A673 (cell line): Measurements from ENCODE around the gene UNC79. TPM values are rescaled to one million over a fixed set of nuclear protein-coding genes. Genes with fewer than 3 reads are reported as not detected.

Experiments
- BruUV-seq: library from RNA; stranded (reverse); fragments of 400-500 nt; replicated peaks from 2 replicates; lab custom pipeline; 2021; lab: Mats Ljungman, UMichigan
- CTCF ChIA-PET: fragments of 300-600 bp; sonication (Branson Sonifier 250); formaldehyde crosslinking; loops from one replicate; lab custom pipeline; 2022; ENCODE audit warnings: antibody characterized with exemption; lab: Charles Lee
- POLR2A ChIA-PET: fragments of 300-600 bp; sonication (Branson Sonifier 250); formaldehyde crosslinking; loops from one replicate; lab custom pipeline; 2022; ENCODE audit warnings: antibody characterized with exemption; ENCODE audit not compliant: low non-redundant PET; lab: Charles Lee
- DNase-seq: peaks from one replicate; pipeline ENCODE4 v3.0.0-alpha.2; 2015; ENCODE audit warnings: low spot score
- H3K27ac ChIP-seq: fragments of 200-600 bp; sonication (generic); 2 replicates; pipeline ENCODE4 v1.5.1; 2016; ENCODE audit warnings: mixed run types, low read depth, mild to moderate bottlenecking, mixed read lengths, antibody characterized with exemption, low read length; ENCODE audit not compliant: poor library complexity, severe bottlenecking
- H3K27me3 ChIP-seq: fragments of 200-600 bp; sonication (generic); replicated peaks from 2 replicates; pipeline ENCODE4 v1.6.1; 2017; ENCODE audit warnings: mixed run types, low read depth, mild to moderate bottlenecking, mixed read lengths, antibody characterized with exemption, low read length; ENCODE audit not compliant: insufficient read depth, poor library complexity
- H3K36me3 ChIP-seq: fragments of 200-600 bp; sonication (generic); 2 replicates; pipeline ENCODE4 v1.6.1; 2016; ENCODE audit warnings: mixed run types, mild to moderate bottlenecking, mixed read lengths, antibody characterized with exemption, low read length; ENCODE audit not compliant: insufficient read depth, poor library complexity, severe bottlenecking
- H3K4me1 ChIP-seq: fragments of 200-600 bp; sonication (generic); 2 replicates; pipeline ENCODE4 v1.6.1; 2017; ENCODE audit warnings: mixed run types, mild to moderate bottlenecking, mixed read lengths, antibody characterized with exemption, low read length; ENCODE audit not compliant: insufficient read depth, poor library complexity, severe bottlenecking
- H3K4me3 ChIP-seq: fragments of 200-600 bp; sonication (generic); 2 replicates; pipeline ENCODE4 v1.5.1; 2016; ENCODE audit warnings: low read depth, mixed run types, mild to moderate bottlenecking, mixed read lengths, low read length; ENCODE audit not compliant: poor library complexity, severe bottlenecking
- H3K9me3 ChIP-seq: fragments of 200-600 bp; sonication (generic); 2 replicates; pipeline ENCODE4 v1.6.1; 2016; ENCODE audit warnings: mixed run types, low read depth, mild to moderate bottlenecking, mixed read lengths, antibody characterized with exemption, low read length; ENCODE audit not compliant: poor library complexity, severe bottlenecking
- CTCF ChIP-seq: fragments of 300-800, 200-600 bp; sonication (generic); conservative IDR thresholded peaks from 2 replicates; pipeline ENCODE4 v1.5.1; 2017; ENCODE audit warnings: low read depth, mild to moderate bottlenecking, antibody characterized with exemption, low read length, moderate library complexity, mixed read lengths
- EZH2 ChIP-seq: fragments of 200-600 bp; sonication (generic); IDR thresholded peaks from 2 replicates; pipeline ENCODE4 v1.6.1; 2017; ENCODE audit warnings: borderline replicate concordance, low read depth, mild to moderate bottlenecking, mixed read lengths, antibody characterized with exemption, low read length; ENCODE audit not compliant: poor library complexity, severe bottlenecking
- intact Hi-C: fragments of 100-400 bp; cut with micrococcal nuclease; formaldehyde crosslinking; loops from one replicate; pipeline ENCODE4 v1.10.0; 2022; ENCODE audit not compliant: unreplicated experiment
- total RNA-seq: library from RNA; stranded (reverse); gene quantifications from 2 replicates; pipeline ENCODE4 v1.2.3, GENCODE V29; 2021

UNC79 gene
- total RNA-seq, 1 experiment from 2014 or later = 0.15 TPM

- no TSS peak for BruUV-seq
- CTCF ChIA-PET = no interaction called here
Observed at GRCh38 chr14:93566065-93566693, 135.4 kb downstream of the UNC79 start.

GRCh38 chr14:93571275-93571674, 140.5 kb downstream of the UNC79 start:
- Histone ChIP-seq H3K4me1 (no peaks in the 10 kb centered on the region), H3K9me3 (no peaks in the 10 kb centered on the region), H3K4me3 (no peak overlapping the region), H3K27ac (no peak overlapping the region), H3K27me3 (peaks cover 78% of the 10 kb centered on the region), H3K36me3 (no peaks in the 10 kb centered on the region)
- BruUV-seq = no TSS peak
- no peak for TF ChIP-seq CTCF
- TF ChIP-seq EZH2 = no peak
- intact Hi-C loops = no loop called here
- POLR2A ChIA-PET = no interaction called here
- CTCF ChIA-PET = no interaction called here
- no peak for DNase-seq

More at GRCh38 chr14:93566065-93566693, 135.4 kb downstream of the UNC79 start:
- Histone ChIP-seq H3K9me3 (no peaks in the 10 kb centered on the region), H3K27me3 (peaks cover 54% of the 10 kb centered on the region), H3K4me1 (no peaks in the 10 kb centered on the region), H3K4me3 (no peak overlapping the region), H3K27ac (no peak overlapping the region), H3K36me3 (no peaks in the 10 kb centered on the region)
- no peak for TF ChIP-seq CTCF
- TF ChIP-seq EZH2 = no peak
- intact Hi-C loops = no loop called here
- no peak for DNase-seq
- POLR2A ChIA-PET = interaction anchor here (0.7 kb wide), 1 partner anchor 358 kb away, joined by 12 read pairs; no protein-coding TSS in a partner anchor

GRCh38 chr14:93579178-93579577, 148.4 kb downstream of the UNC79 start:
- BruUV-seq = no TSS peak
- Histone ChIP-seq H3K4me3 (no peak overlapping the region), H3K9me3 (no peaks in the 10 kb centered on the region), H3K27ac (no peak overlapping the region), H3K36me3 (no peaks in the 10 kb centered on the region), H3K4me1 (no peaks in the 10 kb centered on the region), H3K27me3 (peaks cover 76% of the 10 kb centered on the region)
- ChIA-PET POLR2A (no interaction called here), CTCF (no interaction called here)
- no peak for DNase-seq
- intact Hi-C loops = no loop called here
- TF ChIP-seq EZH2 (no peak), CTCF (no peak)
